ENCODE data around the gene MB.

MB gene

GRCh38 chr22:35611200-35611890 is 5.8 kb downstream of the MB start:
- no peak overlapping the region for H3K27ac ChIP-seq (ENCODE audit: low read depth, low read length)
- H4K8ac ChIP-seq (ENCODE audit: low read depth, low read length): no peak overlapping the region
- no peaks in the 10 kb centered on the region for H3K79me2 ChIP-seq (ENCODE audit: control insufficient read depth, insufficient read depth, low read length, poor library complexity)
- H2BK5ac ChIP-seq (ENCODE audit: low read depth, low read length, poor library complexity): no peak overlapping the region
- H3K4me1 ChIP-seq (ENCODE audit: control insufficient read depth in 1 of 2, insufficient read depth in 2 of 2, low read length in 2 of 2): no peaks in the 10 kb centered on the region
- no peak for DNase-seq
- no peak overlapping the region for H2BK120ac ChIP-seq (ENCODE audit: insufficient read depth, low read length, poor library complexity)
- WGBS (ENCODE audit: extremely low coverage, insufficient coverage, insufficient read length): no CpG with 5 or more reads among the region's 6 CpGs
- H3K9me3 ChIP-seq (ENCODE audit: insufficient read depth, low read depth, low read length): peaks cover 1% of the 10 kb centered on the region
- no peak overlapping the region for H3K4ac ChIP-seq (ENCODE audit: low read depth, low read length)
- no peak overlapping the region for H3K14ac ChIP-seq (ENCODE audit: low read length)
- no peak overlapping the region for H4K12ac ChIP-seq (ENCODE audit: low read depth, low read length)
- no peak overlapping the region for H3K18ac ChIP-seq (ENCODE audit: low read length)
- no peak overlapping the region for H3K9ac ChIP-seq (ENCODE audit: low read length)
- H3K23ac ChIP-seq (ENCODE audit: low read length): no peak overlapping the region
- H2BK12ac ChIP-seq (ENCODE audit: low read length): no peak overlapping the region
- H2AFZ ChIP-seq (ENCODE audit: insufficient read depth, low read length, poor library complexity): no peak overlapping the region
- H4K91ac ChIP-seq (ENCODE audit: low read depth, low read length): no peak overlapping the region
- no peak overlapping the region for H2AK5ac ChIP-seq (ENCODE audit: low read length)
- no peaks in the 10 kb centered on the region for H3K27me3 ChIP-seq (ENCODE audit: insufficient read depth, low read length)
- H3K36me3 ChIP-seq (ENCODE audit: control insufficient read depth in 1 of 2, insufficient read depth in 2 of 2, low read length in 2 of 2): no peaks in the 10 kb centered on the region
- H3K79me1 ChIP-seq (ENCODE audit: low read length): no peaks in the 10 kb centered on the region
- no peak overlapping the region for H3K4me3 ChIP-seq (ENCODE audit: low read depth, low read length)
- H3K4me2 ChIP-seq (ENCODE audit: low read length): no peak overlapping the region

- no peak overlapping the region for H3K4me3 ChIP-seq (ENCODE audit: low read depth, low read length)
- no peak overlapping the region for H2BK120ac ChIP-seq (ENCODE audit: insufficient read depth, low read length, poor library complexity)
- H4K91ac ChIP-seq (ENCODE audit: low read depth, low read length): no peak overlapping the region
- no peak overlapping the region for H3K14ac ChIP-seq (ENCODE audit: low read length)
- no peak overlapping the region for H3K4me2 ChIP-seq (ENCODE audit: low read length)
- DNase-seq: no peak
- no CpG with 5 or more reads among the region's 10 CpGs for WGBS (ENCODE audit: extremely low coverage, insufficient coverage, insufficient read length)
- H4K8ac ChIP-seq (ENCODE audit: low read depth, low read length): no peak overlapping the region
- no peaks in the 10 kb centered on the region for H3K79me2 ChIP-seq (ENCODE audit: control insufficient read depth, insufficient read depth, low read length, poor library complexity)
- H3K27me3 ChIP-seq (ENCODE audit: insufficient read depth, low read length): no peaks in the 10 kb centered on the region
- peaks cover under 1% of the 10 kb centered on the region for H3K79me1 ChIP-seq (ENCODE audit: low read length)
- H3K9ac ChIP-seq (ENCODE audit: low read length): no peak overlapping the region
- no peak overlapping the region for H2BK12ac ChIP-seq (ENCODE audit: low read length)
- H3K18ac ChIP-seq (ENCODE audit: low read length): no peak overlapping the region
- no peak overlapping the region for H3K27ac ChIP-seq (ENCODE audit: low read depth, low read length)
- H3K23ac ChIP-seq (ENCODE audit: low read length): no peak overlapping the region
- peaks cover 1% of the 10 kb centered on the region for H3K9me3 ChIP-seq (ENCODE audit: insufficient read depth, low read depth, low read length)
- H4K12ac ChIP-seq (ENCODE audit: low read depth, low read length): no peak overlapping the region
- no peak overlapping the region for H3K4ac ChIP-seq (ENCODE audit: low read depth, low read length)
- no peaks in the 10 kb centered on the region for H3K4me1 ChIP-seq (ENCODE audit: control insufficient read depth in 1 of 2, insufficient read depth in 2 of 2, low read length in 2 of 2)
- H2AK5ac ChIP-seq (ENCODE audit: low read length): no peak overlapping the region
- H2BK5ac ChIP-seq (ENCODE audit: low read depth, low read length, poor library complexity): no peak overlapping the region
- H2AFZ ChIP-seq (ENCODE audit: insufficient read depth, low read length, poor library complexity): no peak overlapping the region
- H3K36me3 ChIP-seq (ENCODE audit: control insufficient read depth in 1 of 2, insufficient read depth in 2 of 2, low read length in 2 of 2): no peaks in the 10 kb centered on the region
Observed at GRCh38 chr22:35610741-35611140, 6.4 kb downstream of the MB start.

GRCh38 chr22:35609761-35610160 is 7.4 kb downstream of the MB start:
- no peak overlapping the region for H2AFZ ChIP-seq (ENCODE audit: insufficient read depth, low read length, poor library complexity)
- no peak overlapping the region for H3K18ac ChIP-seq (ENCODE audit: low read length)
- no peak overlapping the region for H3K4ac ChIP-seq (ENCODE audit: low read depth, low read length)
- H3K27me3 ChIP-seq (ENCODE audit: insufficient read depth, low read length): no peaks in the 10 kb centered on the region
- H4K12ac ChIP-seq (ENCODE audit: low read depth, low read length): no peak overlapping the region
- no peak overlapping the region for H3K4me3 ChIP-seq (ENCODE audit: low read depth, low read length)
- H3K23ac ChIP-seq (ENCODE audit: low read length): no peak overlapping the region
- H3K4me2 ChIP-seq (ENCODE audit: low read length): no peak overlapping the region
- H2AK5ac ChIP-seq (ENCODE audit: low read length): no peak overlapping the region
- H3K14ac ChIP-seq (ENCODE audit: low read length): no peak overlapping the region
- H2BK12ac ChIP-seq (ENCODE audit: low read length): no peak overlapping the region
- peaks cover 0 to 3% of the 10 kb centered on the region in 2 experiments for H3K4me1 ChIP-seq (ENCODE audit: control insufficient read depth in 1 of 2, insufficient read depth in 2 of 2, low read length in 2 of 2)
- H3K27ac ChIP-seq (ENCODE audit: low read depth, low read length): no peak overlapping the region
- H3K9me3 ChIP-seq (ENCODE audit: insufficient read depth, low read depth, low read length): peaks cover 1% of the 10 kb centered on the region
- WGBS (ENCODE audit: extremely low coverage, insufficient coverage, insufficient read length): no CpG with 5 or more reads among the region's 4 CpGs
- H3K79me1 ChIP-seq (ENCODE audit: low read length): peaks cover 1% of the 10 kb centered on the region
- H4K8ac ChIP-seq (ENCODE audit: low read depth, low read length): no peak overlapping the region
- DNase-seq: no peak
- H2BK120ac ChIP-seq (ENCODE audit: insufficient read depth, low read length, poor library complexity): no peak overlapping the region
- no peak overlapping the region for H3K9ac ChIP-seq (ENCODE audit: low read length)
- H2BK5ac ChIP-seq (ENCODE audit: low read depth, low read length, poor library complexity): no peak overlapping the region
- H3K79me2 ChIP-seq (ENCODE audit: control insufficient read depth, insufficient read depth, low read length, poor library complexity): no peaks in the 10 kb centered on the region
- H3K36me3 ChIP-seq (ENCODE audit: control insufficient read depth in 1 of 2, insufficient read depth in 2 of 2, low read length in 2 of 2): no peaks in the 10 kb centered on the region
- H4K91ac ChIP-seq (ENCODE audit: low read depth, low read length): no peak overlapping the region

GRCh38 chr22:35609261-35609660 is 7.9 kb downstream of the MB start:
- no peak overlapping the region for H4K91ac ChIP-seq (ENCODE audit: low read depth, low read length)
- H3K4me1 ChIP-seq (ENCODE audit: control insufficient read depth in 1 of 2, insufficient read depth in 2 of 2, low read length in 2 of 2): peaks cover 3 to 7% of the 10 kb centered on the region in 2 experiments
- H2AFZ ChIP-seq (ENCODE audit: insufficient read depth, low read length, poor library complexity): no peak overlapping the region
- no peak overlapping the region for H3K27ac ChIP-seq (ENCODE audit: low read depth, low read length)
- H4K8ac ChIP-seq (ENCODE audit: low read depth, low read length): no peak overlapping the region
- no peak overlapping the region for H3K4me3 ChIP-seq (ENCODE audit: low read depth, low read length)
- no peak overlapping the region for H3K4ac ChIP-seq (ENCODE audit: low read depth, low read length)
- H3K23ac ChIP-seq (ENCODE audit: low read length): no peak overlapping the region
- no CpG with 5 or more reads among the region's 9 CpGs for WGBS (ENCODE audit: extremely low coverage, insufficient coverage, insufficient read length)
- no peak for DNase-seq
- no peak overlapping the region for H3K14ac ChIP-seq (ENCODE audit: low read length)
- no peak overlapping the region for H2AK5ac ChIP-seq (ENCODE audit: low read length)
- H3K79me2 ChIP-seq (ENCODE audit: control insufficient read depth, insufficient read depth, low read length, poor library complexity): no peaks in the 10 kb centered on the region
- H3K4me2 ChIP-seq (ENCODE audit: low read length): no peak overlapping the region
- no peak overlapping the region for H4K12ac ChIP-seq (ENCODE audit: low read depth, low read length)
- no peak overlapping the region for H2BK5ac ChIP-seq (ENCODE audit: low read depth, low read length, poor library complexity)
- no peaks in the 10 kb centered on the region for H3K36me3 ChIP-seq (ENCODE audit: control insufficient read depth in 1 of 2, insufficient read depth in 2 of 2, low read length in 2 of 2)
- peaks cover 1% of the 10 kb centered on the region for H3K79me1 ChIP-seq (ENCODE audit: low read length)
- peaks cover 1% of the 10 kb centered on the region for H3K9me3 ChIP-seq (ENCODE audit: insufficient read depth, low read depth, low read length)
- no peak overlapping the region for H2BK120ac ChIP-seq (ENCODE audit: insufficient read depth, low read length, poor library complexity)
- no peak overlapping the region for H3K9ac ChIP-seq (ENCODE audit: low read length)
- no peaks in the 10 kb centered on the region for H3K27me3 ChIP-seq (ENCODE audit: insufficient read depth, low read length)
- H3K18ac ChIP-seq (ENCODE audit: low read length): no peak overlapping the region
- H2BK12ac ChIP-seq (ENCODE audit: low read length): no peak overlapping the region

Data from trophoblast cell (in vitro differentiated cells and primary cell).